ENCODE data around the gene RSU1. TPM values are rescaled to one million over a fixed set of nuclear protein-coding genes. Genes with fewer than 3 reads are reported as not detected.

The RSU1 gene
- total and polyA plus RNA-seq, 10 donors, result 20.5 to 81.7 (median 63.4) TPM

GRCh38 chr10:16752099-16752498 lies 65.1 kb downstream of the RSU1 start:
- Histone ChIP-seq H3K4me1 (no peaks in the 10 kb centered on the region), H3K27ac (no peak overlapping the region), H3K4me3 (no peak overlapping the region), H3K27me3 (replicated peaks in 1 of 7) (no peaks in the 10 kb centered on the region), H3K9me3 (no peaks in the 10 kb centered on the region), H3K36me3 (peaks cover 0 to 86% (median 36%) of the 10 kb centered on the region in 6 donors)
- 93 to 94% (median 93%) methylated on average over 4 of the region's 4 CpGs for WGBS, 5 donors
- DNase-seq, result no peak
- intact Hi-C loops (cut with DNase I; ENCODE audit: low total_unique reads), result no loop called here
- TF ChIP-seq CTCF (IDR thresholded peaks at IDR 0.05 in 8 of 11, conservative IDR thresholded peaks at IDR 0.05 in 3 of 11) (no peak), POLR2A (IDR thresholded peaks at IDR 0.05) (no peak), POLR2AphosphoS5 (IDR thresholded peaks at IDR 0.05) (no peak)

GRCh38 chr10:16751244-16751643 lies 66.0 kb downstream of the RSU1 start:
- H3K36me3 ChIP-seq, result peaks cover 0 to 91% (median 36%) of the 10 kb centered on the region in 6 donors
- intact Hi-C loops (cut with DNase I; ENCODE audit: low total_unique reads), result no loop called here

GRCh38 chr10:16750461-16750860 lies 66.8 kb downstream of the RSU1 start:
- Histone ChIP-seq H3K27ac (no peak overlapping the region), H3K4me1 (no peaks in the 10 kb centered on the region), H3K36me3 (peaks cover 0 to 99% (median 36%) of the 10 kb centered on the region in 6 donors), H3K4me3 (no peak overlapping the region), H3K27me3 (replicated peaks in 1 of 7) (no peaks in the 10 kb centered on the region), H3K9me3 (no peaks in the 10 kb centered on the region)
- WGBS, 5 donors, result 92 to 96% (median 95%) methylated on average over 3 of the region's 3 CpGs
- intact Hi-C loops (cut with DNase I; ENCODE audit: low total_unique reads), result no loop called here
- DNase-seq, result no peak
- no peak for TF ChIP-seq POLR2AphosphoS5 (IDR thresholded peaks at IDR 0.05)
- no peak for TF ChIP-seq CTCF (IDR thresholded peaks at IDR 0.05 in 8 of 11, conservative IDR thresholded peaks at IDR 0.05 in 3 of 11)
- no peak for TF ChIP-seq POLR2A (IDR thresholded peaks at IDR 0.05)

More at GRCh38 chr10:16751244-16751643, 66.0 kb downstream of the RSU1 start:
- Histone ChIP-seq H3K9me3 (no peaks in the 10 kb centered on the region), H3K4me3 (no peak overlapping the region), H3K27ac (no peak overlapping the region), H3K4me1 (no peaks in the 10 kb centered on the region), H3K27me3 (replicated peaks in 1 of 7) (no peaks in the 10 kb centered on the region)
- 94 to 98% (median 95%) methylated on average over 8 of the region's 8 CpGs for WGBS, 5 donors
- no peak for DNase-seq
- TF ChIP-seq POLR2A (IDR thresholded peaks at IDR 0.05), result no peak
- TF ChIP-seq POLR2AphosphoS5 (IDR thresholded peaks at IDR 0.05), result no peak
- TF ChIP-seq CTCF (IDR thresholded peaks at IDR 0.05 in 8 of 11, conservative IDR thresholded peaks at IDR 0.05 in 3 of 11), result no peak

- TF ChIP-seq CTCF (IDR thresholded peaks at IDR 0.05 in 8 of 11, conservative IDR thresholded peaks at IDR 0.05 in 3 of 11), result no peak
- DNase-seq, result no peak
- peaks cover 0 to 95% (median 35%) of the 10 kb centered on the region in 6 donors for H3K36me3 ChIP-seq
- H3K27ac ChIP-seq, result no peak overlapping the region
- H3K4me3 ChIP-seq, result no peak overlapping the region
- H3K4me1 ChIP-seq, result no peaks in the 10 kb centered on the region
- no peaks in the 10 kb centered on the region for H3K27me3 ChIP-seq (replicated peaks in 1 of 7)
- intact Hi-C loops (cut with DNase I; ENCODE audit: low total_unique reads), result no loop called here
- 96 to 98% (median 97%) methylated on average over 7 of the region's 7 CpGs for WGBS, 5 donors
- no peaks in the 10 kb centered on the region for H3K9me3 ChIP-seq
Measured at GRCh38 chr10:16748749-16749148, 68.5 kb downstream of the RSU1 start.

Measured in spleen (tissue), 11 donors.